Activated T-cell treated with anti-CD3 and anti-CD28 coated beads, Interleukin-2, amount 50 U/mL, for 48 hours (primary cell): Measurements from ENCODE around the gene ZNF280B.
"Not testable (repeated sequence)": the region's sequence is repeated elsewhere in the genome, so short reads cannot be mapped to it uniquely, and the experiment has no call there.

Experiments used
- DNase-seq, 2 experiments: peaks; one replicate each; pipeline ENCODE4 v3.0.0-alpha.2; 2020

The ZNF280B gene

DNA sequence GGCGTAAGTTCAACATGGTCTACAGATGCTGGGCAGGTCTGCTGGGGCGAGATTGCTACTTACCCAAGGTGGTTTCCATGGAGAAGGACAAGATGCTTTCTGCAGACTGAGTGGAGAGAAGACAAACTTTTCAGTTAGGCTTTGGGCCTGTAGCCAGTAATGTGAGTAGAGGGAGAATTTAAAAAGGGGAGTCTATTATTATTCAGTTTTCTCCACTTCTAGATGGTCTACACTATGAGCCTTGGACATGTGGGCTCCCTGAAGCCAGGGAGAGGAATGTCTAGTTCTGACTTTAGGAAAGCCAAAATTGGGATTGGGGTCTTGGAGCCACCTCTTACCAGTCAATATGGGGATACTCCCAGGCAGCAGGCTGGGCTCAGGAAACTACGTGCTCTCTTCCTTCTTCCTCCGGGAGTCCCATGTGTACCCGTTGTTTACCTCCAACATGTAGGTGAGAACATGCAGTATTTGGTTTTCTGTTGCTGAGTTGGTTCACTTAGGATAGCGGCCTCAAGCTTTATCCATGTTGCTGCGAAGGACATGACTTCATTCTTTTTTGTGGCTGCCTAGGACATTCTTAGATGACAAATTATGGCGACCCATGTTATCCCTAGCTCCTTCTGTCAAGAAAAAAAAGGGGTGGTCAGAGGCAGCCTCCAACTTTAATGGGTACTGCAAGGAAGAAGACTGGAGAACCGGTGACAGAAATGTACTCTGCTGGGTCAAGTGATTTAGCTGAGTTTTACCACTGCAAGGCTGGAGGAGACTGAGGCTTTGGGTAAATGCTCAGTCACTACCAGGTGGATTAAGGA is 26.3 kb upstream of the ZNF280B start:
- DNase-seq: no peak

DNA sequence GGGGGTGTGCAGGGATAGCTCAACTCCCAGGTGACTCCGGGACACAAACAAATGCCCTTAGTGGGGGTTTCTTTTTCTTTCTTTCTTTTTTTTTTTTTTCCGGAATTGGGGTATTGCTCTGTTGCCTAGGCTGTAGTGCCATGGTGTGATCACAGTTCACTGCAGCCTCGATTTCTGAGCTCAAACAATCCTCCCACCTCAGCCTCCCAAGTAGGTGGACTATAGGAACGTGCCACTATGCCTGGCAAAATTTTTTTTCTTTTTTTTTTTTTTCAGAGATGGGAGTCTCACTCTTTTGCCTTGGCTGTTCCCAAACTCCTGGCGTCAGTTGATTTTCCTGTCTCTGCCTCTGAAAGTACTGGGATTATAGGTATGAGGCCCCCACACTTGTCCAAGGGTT is 25.3 kb upstream of the ZNF280B start:
- no peak for DNase-seq

DNA sequence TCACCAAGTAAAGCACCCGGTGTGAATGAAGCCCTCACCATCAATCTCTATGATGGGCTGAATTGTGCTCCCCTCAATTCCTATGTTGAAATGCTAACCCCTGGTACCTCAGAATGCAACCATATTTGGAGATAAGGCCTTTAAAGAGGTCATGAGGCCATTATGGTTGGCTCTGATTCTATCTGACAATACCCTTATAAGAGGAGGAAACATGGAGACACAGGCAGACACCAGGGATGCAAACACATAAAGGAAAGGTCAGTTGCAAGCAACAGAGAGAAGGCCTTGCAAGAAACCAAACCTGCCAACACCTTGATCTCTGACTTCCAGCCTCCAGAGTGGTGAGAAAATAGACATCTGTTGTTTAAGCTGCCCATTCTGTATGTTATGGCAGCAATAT is 24.9 kb upstream of the ZNF280B start:
- no peak for DNase-seq

DNA sequence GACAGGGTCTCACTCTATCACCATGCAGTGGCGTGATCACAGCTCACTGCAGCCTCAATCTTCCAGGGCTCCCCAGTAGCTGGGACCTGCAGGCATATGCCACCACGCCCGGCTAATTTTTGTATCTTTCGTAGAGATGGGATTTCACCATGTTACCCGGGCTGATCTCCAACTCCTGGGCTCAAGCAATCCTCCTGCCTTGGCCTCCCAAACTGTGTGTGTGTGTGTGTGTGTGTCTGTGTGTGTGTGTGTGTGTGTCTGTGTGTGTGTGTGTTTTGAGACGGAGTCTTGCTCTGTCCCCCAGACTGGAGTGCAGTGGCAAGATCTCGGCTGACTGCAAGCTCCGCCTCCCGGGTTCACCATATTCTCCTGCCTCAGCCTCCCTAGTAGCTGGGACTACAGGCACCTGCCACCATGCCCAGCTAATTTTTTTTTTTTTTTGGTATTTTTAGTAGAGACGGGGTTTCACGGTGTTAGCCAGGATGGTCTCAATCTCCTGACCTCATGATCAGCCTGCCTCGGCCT is 24.1 kb upstream of the ZNF280B start:
- not testable (repeated sequence) for DNase-seq

DNA sequence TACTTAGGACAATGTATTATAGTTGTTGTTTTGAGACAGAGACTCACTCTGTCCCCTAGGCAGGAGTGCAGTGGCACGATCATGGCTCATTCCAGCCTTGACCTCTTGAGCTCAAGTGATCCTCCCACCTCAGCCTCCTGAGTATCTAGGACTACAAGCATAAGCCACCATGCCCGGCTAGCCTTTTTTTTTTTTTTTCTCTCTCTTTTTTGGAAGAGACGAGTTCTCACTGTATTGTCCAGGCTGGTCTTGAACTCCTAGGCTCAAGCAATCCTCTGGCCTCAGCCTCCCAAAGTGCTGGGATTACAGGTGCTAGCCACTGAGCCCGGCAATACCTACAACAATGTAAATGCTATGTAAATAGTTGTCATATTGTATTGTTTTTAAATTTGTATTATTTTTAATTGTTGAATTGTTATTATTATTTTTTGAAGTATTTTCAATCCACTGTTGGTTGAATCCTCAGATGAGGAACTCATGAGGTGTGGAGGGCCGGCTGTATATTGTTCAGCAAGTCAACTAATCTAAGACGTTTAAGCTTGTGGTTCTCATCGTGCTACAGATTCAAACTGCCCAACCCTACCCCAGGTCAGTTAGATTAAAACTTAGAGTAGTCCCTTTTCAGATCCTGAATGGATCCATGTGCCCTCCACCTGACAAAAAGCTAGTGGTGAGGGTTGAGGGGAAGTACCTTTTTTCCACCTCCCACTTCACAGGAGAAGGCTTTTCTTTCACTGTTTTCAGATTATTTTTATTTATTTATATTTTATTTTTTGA is 23.4 kb upstream of the ZNF280B start:
- DNase-seq: no peak

DNA sequence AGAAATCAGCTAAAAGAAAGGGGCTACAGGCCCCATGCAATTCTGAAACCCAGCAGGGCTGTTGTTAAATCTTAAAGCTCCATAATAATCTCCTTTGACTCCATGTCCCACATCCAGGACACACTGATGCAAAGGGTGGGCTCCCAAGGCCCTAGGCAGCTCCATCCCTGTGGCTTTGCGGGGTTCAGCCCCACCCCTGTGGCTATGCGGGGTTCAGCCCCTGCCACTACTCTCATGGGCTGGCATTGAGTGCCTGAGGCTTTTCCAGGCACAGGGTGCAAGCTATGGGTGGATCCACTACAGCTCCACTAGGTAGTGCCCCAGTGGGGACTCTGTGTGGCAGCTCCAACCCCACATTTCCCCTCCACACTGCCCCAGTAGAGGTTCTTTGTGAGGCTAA is 20.2 kb upstream of the ZNF280B start:
- DNase-seq: no peak

DNA sequence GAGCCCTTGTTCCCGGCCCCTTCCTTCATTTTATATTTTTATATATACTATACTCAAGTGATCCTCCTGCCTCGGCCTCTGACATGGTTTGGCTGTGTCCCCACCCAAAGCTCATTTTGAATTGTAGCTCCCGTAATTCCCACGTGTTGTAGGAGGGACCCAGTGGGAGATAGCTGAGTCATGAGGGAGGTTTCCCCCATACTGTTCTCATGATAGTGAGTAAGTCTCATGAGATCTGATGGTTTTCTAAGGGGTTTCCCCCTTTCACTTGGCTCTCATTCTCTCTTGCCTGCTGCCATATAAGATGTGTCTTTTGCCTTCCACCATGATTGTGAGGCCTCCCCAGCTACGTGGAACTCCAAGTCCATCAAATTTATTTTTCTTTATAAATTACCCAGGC is 18.8 kb upstream of the ZNF280B start:
- DNase-seq: no peak

DNA sequence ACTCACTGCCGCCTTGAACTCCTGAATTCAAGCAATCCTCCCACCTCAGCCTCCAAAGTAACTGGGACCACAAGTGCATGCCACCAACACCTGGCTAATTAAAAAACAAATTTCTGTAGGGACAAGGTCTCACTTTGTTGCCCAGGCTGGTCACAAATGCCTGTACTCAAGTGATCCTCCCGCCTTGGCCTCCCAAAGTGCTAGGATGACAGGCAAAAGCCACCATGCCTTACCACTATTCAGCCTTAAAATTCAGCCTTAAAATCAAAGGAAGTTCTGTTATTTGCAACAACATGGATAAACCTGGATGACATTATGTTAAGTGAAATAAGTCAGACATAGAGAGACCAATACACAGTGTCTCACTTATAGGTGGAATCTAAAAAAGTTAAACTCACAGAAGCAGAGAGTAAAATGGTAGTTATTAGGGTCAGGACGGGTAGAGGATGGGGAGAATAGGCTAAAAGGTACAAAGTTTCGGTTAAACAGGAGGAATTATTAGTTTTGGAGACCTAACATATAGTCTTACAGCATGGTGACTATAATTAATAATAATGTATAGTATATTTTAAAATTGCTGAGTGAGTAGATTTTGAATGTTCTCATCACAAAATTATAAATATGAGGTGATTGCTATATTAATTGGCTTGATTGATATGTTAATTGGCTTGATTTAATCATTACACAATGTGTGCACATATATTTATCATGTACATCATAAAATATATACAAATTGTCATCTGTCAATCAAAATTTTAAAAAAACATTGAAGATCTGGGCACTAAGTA is 17.8 kb upstream of the ZNF280B start:
- no peak for DNase-seq

DNA sequence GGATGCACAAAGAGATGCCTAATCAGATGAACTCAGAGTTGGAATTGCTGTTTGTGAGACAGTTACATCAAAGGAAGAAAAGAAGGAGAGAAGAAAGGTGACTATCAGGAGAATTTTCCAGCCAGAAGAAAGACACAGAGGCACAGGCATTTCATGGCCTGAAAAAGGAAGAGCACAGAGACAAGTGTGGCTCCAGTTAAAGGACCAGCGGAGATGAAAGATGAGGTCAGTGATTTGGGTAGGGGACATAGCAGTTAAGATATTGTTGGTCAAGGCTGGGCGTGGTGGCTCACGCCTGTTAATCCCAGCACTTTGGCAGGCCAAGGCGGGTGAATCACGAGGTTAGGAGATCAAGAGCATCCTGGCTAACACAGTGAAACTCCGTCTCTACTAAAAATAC is 15.0 kb upstream of the ZNF280B start:
- no peak for DNase-seq

DNA sequence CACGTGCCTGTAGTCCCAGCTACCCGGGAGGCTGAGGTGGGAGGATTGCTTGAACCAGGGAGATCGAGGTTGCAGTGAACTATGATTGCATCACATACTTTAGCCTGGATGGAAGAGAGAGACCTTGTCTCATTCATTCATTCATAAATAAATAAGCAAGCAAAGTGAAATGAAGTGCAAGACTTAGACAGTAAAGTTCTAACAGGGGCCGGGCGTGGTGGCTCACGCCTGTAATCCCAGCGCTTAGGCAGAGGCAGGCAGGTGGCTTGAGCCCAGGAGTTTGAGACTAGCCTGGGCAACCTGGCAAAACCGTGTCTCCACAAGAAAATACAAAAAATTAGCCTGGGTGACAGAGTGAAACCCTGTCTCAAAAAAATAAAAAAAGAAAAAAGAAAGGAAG is 13.1 kb upstream of the ZNF280B start:
- no peak for DNase-seq

DNA sequence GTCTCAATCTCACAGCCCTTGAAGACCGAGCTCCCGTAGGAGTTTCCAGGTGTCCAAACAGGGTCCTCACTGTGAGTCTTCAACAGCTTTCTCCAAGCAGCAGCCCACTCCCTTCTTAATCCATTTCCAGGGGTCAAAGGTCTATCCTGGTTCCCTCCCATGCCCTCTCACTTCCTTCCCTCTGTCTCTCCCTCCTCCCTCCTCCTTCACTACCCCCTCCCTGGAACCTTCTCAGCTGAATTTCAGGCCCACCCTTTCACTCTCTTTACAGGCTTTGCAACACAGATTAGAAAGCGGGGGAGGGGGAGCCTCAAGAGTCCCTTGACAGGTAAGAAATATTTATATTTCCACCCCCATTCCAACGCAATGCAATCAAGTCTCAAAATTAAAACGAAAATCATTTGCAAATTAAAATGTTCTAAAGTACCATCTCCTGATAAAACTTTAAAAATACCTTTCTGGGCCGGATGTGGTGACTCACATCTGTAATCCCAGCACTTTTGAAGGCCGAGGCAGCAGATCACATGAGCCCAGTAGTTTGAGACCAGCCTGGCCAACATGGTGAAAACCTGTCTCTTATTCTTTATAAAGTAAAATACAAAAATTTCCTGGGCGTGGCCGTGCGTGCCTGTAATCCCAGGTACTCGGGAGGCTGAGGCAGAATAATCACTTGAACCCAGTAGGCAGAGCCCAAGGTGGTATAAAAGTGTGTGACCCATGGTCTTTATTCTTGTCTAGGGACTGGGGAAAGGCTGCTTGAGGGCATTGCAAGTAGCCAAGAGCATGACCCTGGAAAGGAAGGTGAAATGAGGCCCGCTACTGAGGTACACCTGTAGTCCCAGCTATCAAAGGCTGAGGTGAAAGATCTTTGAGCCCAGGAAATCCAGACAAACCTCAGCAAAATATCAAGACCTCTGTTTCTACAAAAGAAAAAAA is 12.4 kb upstream of the ZNF280B start:
- no peak for DNase-seq

DNA sequence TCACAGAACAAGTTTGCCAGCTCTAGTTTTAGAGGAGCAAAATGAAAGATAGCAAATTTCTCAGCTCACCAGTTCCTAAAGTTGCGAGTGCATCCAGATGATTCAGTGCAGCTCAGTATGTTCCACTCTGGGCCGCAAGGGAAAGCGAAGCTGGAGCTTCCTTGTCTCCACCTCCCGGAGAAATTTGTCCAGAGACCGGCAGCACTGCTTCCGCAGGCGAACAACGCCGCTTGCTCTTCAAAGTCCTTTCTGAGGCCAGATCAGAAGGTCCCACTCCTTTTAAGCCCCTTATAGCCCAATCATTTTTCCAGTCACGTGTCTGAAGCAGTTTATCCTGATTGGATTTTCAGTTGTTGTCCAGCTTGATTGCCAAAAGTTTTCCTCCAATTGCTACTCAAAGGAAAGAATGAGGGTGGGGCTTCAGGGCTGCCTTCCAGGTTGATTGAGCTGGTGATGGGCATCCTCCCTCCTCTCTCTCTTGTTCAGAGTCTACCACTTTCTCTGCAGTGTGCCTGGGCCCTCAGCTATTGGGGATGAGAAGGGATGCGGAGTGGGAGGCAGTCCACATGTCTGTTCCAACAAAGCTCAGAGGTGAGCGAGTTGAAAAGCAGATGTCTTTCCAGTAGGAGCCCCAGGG is 11.6 kb upstream of the ZNF280B start, which contains the start of gene ZNF280A:
Gene ZNF280A, minus strand, starts transcription at position 251 of the 637 bp plus-strand sequence. CDS start 4,640 bp downstream, outside the sequence.
- DNase-seq: no peak

DNA sequence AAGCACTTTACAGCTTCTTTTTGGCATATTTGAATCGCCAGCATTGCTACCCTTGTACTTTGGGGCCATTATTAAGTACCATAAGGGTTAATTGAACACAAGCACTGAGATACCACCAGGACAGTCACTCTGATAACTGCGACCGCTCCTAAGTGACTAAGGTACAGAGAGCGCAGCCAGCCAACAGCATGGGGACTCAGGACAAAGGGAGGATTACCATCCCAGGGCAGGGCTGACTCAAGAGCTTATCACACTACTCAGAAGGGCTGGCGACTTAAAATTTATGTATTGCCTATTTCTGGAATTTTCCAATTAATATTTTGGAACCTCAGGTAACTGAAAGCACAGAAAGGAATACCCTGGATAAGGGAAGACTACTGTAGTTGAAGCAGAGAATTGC is 11.0 kb upstream of the ZNF280B start:
- no peak for DNase-seq

DNA sequence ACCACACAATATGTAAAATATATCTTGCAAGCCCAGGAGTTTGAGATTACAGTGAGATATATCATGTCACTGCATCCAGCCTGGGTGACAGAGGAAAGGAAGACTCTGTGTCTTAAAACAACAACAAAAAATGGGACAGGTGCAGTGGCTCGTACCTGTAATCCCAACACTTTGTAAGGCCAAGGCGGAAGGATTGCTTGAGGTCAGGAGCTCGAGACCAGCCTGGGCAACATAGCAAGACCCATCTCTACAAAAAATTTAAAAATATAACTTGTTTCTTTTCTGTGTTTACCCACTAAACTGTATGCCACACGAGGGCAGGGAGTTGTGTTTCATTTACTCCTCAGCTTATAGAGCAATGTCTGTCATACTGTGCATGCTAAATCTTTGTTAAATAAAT is 8.4 kb upstream of the ZNF280B start:
- no peak for DNase-seq

DNA sequence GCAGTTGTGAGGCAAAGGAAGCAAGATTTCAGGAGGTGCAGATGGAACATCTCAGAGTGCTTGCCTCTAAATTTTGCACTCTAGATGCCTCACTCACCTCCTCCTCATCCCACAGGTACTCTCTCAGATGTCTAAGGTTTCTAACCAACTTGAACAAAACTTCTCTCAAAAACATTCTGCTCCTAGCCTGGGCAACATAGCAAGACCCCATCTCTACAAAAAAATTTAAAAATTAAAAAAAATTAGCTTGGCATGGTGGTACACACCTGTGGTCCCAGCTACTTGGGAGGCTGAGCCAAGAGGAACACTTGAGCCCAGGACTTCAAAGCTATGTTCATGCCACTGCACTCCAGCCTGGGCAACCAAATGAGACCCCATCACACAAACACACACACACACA is 7.3 kb upstream of the ZNF280B start:
- no peak for DNase-seq

DNA sequence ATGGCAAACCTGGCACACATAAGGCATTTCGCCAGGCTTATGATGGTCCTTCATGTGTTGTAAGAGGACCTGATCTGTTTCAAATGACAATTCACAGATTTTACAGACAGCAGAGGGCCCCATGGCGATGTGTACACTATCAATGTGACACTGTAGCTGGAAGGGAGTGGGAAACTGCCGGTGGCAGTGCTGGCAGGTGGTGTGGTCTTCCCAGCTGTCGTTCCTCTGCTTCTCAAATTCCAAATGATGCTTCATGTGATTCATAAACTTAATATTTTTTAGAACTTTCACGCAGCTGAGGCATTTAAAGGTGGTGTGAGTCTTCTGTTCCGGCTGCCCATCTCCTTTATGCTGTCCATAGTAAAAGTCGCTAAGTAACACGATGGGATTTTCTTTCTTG is 5.9 kb upstream of the ZNF280B start:
- DNase-seq: not testable (repeated sequence)

DNA sequence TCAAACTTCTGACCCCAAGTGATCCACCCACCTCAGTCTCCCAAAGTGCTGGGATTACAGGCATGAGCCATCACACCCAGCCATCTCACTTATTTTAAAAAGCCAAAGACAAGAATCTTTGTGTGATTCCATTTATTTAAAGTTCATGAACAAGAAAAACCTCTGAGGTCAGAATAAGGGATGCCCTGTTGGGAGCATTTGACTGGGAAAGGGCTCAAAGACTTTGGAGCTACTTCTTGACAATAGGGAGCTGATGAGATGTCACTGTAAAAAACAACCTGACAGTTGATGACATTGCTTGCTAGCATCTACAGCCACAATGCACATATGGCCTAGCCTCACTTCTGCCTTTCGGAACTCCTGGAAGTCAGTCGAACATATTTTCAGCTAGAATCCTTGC is 5.1 kb upstream of the ZNF280B start:
- no peak for DNase-seq

DNA sequence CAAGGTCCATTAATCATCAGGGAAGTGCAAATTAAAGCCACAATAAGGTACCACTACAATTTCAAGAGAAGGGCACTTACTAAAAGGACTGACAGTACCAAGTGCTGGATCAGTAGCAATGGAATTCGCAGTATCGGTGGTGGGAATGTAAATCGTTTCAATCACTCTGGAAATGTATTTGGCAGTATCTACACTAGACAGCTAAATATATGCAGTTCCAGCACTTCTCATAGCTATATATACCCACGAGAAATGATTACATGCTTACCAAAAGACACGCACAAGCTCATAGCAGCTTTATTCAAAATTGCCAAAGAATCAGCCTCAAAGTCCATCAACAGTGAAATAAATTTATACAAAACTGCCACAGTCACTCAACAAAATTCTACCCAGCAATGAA is 4.4 kb upstream of the ZNF280B start:
- no peak for DNase-seq

DNA sequence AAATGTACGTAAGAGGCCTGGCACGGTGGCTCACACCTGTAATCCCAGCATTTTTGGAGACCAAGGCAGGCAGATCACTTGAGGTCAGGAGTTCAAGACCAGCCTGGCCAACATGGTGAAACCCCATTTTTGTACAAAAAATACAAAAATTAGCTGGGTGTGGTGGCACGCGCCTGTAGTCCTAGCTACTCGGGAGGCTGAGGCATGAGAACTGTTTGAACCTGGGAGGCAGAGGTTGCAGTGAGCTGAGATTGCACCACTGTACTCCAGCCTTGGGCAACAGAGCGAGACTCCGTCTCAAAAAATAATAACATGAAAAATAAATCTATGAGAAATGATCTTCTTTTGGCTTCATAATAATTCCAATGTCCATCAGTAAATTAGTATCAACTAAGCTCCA is 2.3 kb upstream of the ZNF280B start:
- not testable (repeated sequence) for DNase-seq

DNA sequence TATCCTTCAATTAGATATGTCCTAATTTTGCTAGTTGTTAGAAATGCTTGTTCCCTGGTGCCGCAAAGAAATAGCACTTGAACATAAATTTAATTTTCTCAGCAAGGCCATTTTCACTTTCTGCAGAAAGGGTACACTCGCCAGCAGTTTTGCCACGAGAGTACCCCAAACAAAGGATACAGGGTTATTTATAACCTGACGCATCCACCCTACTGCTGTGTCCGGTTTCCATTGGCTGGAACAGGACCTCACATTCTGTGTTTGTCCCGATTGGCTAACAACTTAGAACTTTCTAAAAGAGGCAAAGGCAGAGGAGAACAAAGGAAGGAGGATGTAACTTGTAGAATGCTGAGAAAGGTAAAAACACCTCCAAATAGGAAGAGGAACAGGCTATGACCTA is 1.4 kb upstream of the ZNF280B start:
- not testable (repeated sequence) for DNase-seq

DNA sequence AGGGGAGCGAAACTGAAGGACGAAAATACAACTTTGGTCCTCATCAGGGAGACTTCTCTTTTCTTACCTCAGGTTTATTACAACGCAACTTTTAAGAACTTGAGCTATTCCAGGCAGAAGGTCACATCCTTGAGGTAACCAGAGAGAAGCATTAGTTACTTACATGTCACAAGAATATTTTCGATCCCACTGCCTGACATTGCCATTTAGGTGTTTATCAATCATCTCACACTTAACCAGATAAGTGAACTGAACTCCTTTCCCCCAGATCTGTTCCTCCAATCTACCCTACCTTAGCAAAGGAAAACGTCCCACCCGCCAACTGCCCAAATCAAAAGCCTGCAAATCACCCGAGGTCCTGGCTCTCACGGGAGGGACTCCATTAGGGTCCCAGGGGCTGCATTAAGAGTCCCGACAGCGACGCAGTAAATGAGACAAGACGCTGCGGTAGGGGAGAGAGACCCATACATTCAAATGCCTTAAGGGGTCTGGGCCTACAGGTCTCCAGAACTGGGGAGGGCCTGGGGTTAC is 734 bp downstream of the ZNF280B start:
- no peak for DNase-seq
